ENCODE measurements around the gene MORN1. TPM values are rescaled to one million over a fixed set of nuclear protein-coding genes. Genes with fewer than 3 reads are reported as not detected.

Gene MORN1
- total RNA-seq, 1 donor from 2014 or later: 12.7 TPM

DNA sequence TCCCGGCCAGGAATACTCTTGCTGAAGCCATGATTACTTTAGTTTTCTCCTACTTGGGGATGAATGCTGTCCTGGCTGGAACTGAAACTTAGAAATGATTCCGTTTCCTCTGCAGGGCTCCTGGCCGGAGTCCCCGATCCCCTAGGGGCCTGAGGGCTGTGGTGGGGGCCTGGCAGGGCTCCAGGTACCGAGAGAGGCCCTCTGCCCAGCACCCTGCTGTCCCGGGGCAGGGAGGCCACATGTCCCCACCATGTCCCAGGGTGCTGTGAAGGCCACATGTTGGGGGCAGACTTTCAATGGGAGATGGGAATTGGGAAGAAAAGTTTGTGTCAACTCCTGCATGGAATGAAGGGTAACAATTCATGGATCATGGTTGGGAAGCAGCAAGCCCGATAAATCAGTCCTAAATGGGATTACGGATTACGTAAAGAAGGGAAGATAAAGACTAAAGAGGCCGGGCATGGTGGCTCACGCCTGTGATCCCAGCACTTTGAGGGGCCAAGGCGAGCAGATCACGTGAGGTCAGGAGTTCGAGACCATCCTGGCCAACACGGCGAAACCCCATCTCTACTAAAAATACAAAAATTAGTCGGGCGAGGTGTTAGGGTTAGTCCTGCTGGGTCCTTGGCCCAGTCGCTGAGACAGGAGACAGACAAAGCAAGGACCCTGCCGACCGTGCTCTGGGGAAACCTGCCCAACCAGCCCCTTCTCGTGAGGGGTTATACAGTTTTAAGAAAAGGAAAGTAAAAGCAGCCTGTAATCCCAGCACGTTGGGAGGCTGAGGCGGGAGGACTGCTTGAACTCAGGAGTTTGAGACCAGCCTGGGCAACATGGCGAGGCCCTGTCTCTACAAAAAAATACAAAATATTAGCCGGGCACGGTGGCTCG lies 37.6 kb downstream of the MORN1 start:
- Mint-ChIP-seq H3K27me3 (ENCODE audit: unreplicated experiment) (no peaks in the 10 kb centered on the region), H3K4me3 (ENCODE audit: unreplicated experiment) (no peak overlapping the region), H3K9me3 (ENCODE audit: unreplicated experiment) (no peaks in the 10 kb centered on the region), H3K4me1 (ENCODE audit: unreplicated experiment) (peaks cover 6% of the 10 kb centered on the region), H3K36me3 (ENCODE audit: unreplicated experiment) (no peaks in the 10 kb centered on the region), H3K27ac (ENCODE audit: unreplicated experiment) (no peak overlapping the region)
- DNase-seq (ENCODE audit: extremely low spot score, unreplicated experiment): no peak
- TF ChIP-seq, protein P1, sequence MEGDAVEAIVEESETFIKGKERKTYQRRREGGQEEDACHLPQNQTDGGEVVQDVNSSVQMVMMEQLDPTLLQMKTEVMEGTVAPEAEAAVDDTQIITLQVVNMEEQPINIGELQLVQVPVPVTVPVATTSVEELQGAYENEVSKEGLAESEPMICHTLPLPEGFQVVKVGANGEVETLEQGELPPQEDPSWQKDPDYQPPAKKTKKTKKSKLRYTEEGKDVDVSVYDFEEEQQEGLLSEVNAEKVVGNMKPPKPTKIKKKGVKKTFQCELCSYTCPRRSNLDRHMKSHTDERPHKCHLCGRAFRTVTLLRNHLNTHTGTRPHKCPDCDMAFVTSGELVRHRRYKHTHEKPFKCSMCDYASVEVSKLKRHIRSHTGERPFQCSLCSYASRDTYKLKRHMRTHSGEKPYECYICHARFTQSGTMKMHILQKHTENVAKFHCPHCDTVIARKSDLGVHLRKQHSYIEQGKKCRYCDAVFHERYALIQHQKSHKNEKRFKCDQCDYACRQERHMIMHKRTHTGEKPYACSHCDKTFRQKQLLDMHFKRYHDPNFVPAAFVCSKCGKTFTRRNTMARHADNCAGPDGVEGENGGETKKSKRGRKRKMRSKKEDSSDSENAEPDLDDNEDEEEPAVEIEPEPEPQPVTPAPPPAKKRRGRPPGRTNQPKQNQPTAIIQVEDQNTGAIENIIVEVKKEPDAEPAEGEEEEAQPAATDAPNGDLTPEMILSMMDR (IDR thresholded peaks at IDR 0.05): no peak

DNA sequence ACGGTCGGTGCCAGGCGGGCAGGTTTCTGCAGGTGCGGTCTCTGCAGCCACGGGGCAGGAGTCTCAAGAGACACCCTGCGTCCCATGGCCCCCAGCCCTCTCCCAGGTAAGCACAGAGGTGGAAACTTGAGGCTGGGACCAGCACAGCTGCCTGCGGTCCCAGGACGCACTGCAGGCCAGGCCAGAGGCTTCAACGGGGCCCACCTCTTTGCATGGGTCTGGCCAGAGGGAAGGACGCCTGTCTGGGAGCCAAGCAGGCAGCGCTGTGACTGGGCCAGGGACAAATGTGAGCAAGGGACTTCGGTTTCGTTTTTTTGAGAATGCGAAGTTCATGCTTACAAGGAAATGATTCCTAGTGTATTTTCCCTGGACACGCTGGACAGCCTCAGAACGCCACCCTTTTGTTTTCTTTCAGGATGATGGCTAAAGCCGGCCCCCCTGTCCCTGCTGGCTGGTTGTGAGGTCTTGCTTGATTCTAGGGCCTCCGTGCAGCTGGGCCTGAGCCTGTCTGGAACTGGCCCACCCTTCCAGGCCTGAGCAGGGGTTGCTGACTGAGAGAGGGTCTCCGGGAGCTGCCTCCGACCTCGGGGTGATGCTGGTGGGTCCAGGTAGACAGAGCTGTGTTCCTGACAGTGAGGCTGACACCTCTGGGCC lies 38.3 kb downstream of the MORN1 start:
- TF ChIP-seq, protein P1 (IDR thresholded peaks at IDR 0.05): no peak
- DNase-seq (ENCODE audit: extremely low spot score, unreplicated experiment): no peak
- no peak overlapping the region for H3K4me3 Mint-ChIP-seq (ENCODE audit: unreplicated experiment)
- no peaks in the 10 kb centered on the region for H3K9me3 Mint-ChIP-seq (ENCODE audit: unreplicated experiment)
- peaks cover 6% of the 10 kb centered on the region for H3K4me1 Mint-ChIP-seq (ENCODE audit: unreplicated experiment)
- H3K27ac Mint-ChIP-seq (ENCODE audit: unreplicated experiment): no peak overlapping the region
- H3K36me3 Mint-ChIP-seq (ENCODE audit: unreplicated experiment): no peaks in the 10 kb centered on the region
- H3K27me3 Mint-ChIP-seq (ENCODE audit: unreplicated experiment): no peaks in the 10 kb centered on the region

DNA sequence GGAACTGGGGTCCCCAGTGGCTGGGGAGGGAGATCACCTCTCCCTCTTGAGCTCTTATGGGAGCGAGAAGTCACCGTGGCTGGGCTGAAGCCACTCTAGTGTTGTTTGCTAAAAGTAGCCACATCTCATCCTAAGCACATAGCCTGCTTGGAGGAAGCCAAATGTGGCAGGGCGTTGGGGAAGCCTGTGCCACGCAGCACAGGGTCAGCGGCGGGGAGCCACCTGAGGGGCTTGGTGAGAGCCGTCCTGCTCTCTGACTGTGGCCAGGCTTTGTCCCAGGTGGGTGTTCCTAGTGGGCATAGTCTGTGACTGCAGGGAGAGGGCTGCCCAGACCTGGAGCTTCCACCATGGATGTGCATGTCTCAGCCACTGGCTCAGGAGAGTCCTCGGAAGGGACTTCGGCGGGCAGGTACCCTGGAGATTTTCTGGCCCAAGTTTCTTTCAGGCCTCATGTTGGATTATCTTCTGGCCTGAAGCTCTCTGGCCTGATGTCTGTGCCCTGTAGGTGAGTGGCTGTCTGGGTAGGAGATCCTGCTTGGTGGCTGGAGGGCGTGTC lies 38.9 kb downstream of the MORN1 start:
- TF ChIP-seq, protein P1 (IDR thresholded peaks at IDR 0.05): no peak
- Mint-ChIP-seq H3K36me3 (ENCODE audit: unreplicated experiment) (no peaks in the 10 kb centered on the region), H3K4me3 (ENCODE audit: unreplicated experiment) (no peak overlapping the region), H3K4me1 (ENCODE audit: unreplicated experiment) (peaks cover 6% of the 10 kb centered on the region), H3K9me3 (ENCODE audit: unreplicated experiment) (no peaks in the 10 kb centered on the region), H3K27ac (ENCODE audit: unreplicated experiment) (no peak overlapping the region), H3K27me3 (ENCODE audit: unreplicated experiment) (no peaks in the 10 kb centered on the region)
- no peak for DNase-seq (ENCODE audit: extremely low spot score, unreplicated experiment)

DNA sequence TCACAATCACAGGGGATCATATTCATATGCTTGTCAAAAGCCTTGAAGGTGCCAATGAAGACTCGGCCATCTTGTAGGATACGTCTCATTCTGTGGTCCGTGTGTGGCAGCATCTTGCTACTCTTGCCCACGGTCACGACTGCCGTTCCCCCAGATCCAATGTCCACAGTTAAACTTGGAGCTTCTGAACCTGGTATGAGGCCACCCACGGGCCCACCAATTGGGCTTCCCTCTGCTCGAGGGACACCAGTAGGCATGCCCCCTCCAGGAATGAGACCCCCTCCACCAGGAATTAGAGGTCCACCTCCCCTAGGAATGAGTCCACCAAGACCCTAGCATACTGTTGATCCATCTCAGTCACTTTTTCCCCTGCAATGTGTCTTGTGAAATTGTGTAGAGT lies 39.6 kb downstream of the MORN1 start:
- DNase-seq (ENCODE audit: extremely low spot score, unreplicated experiment): no peak
- H3K36me3 Mint-ChIP-seq (ENCODE audit: unreplicated experiment): no peaks in the 10 kb centered on the region
- H3K4me3 Mint-ChIP-seq (ENCODE audit: unreplicated experiment): no peak overlapping the region
- no peaks in the 10 kb centered on the region for H3K27me3 Mint-ChIP-seq (ENCODE audit: unreplicated experiment)
- H3K9me3 Mint-ChIP-seq (ENCODE audit: unreplicated experiment): no peaks in the 10 kb centered on the region
- TF ChIP-seq, protein P1 (IDR thresholded peaks at IDR 0.05): no peak
- no peak overlapping the region for H3K27ac Mint-ChIP-seq (ENCODE audit: unreplicated experiment)
- H3K4me1 Mint-ChIP-seq (ENCODE audit: unreplicated experiment): peaks cover 6% of the 10 kb centered on the region
